ENCODE data around the gene TMED6. TPM values are rescaled to one million over a fixed set of nuclear protein-coding genes. Genes with fewer than 3 reads are reported as not detected.

The TMED6 gene
- total and polyA plus RNA-seq, 2 donors (not counting 1 experiment from before 2014, with no cell fraction given), result 0.08 TPM; not detected in 1

DNA sequence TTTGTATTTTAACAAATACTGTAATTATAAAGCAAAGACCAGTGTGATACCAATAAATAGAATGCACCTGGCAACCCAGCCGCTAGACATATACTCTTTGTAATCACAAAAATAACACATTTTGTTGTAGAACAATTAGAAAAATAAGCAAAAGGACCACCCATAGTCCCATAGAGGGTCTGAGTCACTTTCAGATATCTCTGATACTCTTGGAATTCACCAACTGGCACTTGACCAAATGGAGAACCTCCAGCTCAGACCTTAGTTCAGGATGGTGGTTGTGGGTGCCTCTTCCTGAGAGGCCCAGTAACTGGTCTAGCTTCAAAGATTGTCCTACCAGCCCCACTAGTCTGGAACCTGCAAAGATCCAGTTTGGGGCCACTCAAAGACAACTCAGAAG, 35.0 kb upstream of the TMED6 start:
- no peak for TF ChIP-seq EZH2 (IDR thresholded peaks at IDR 0.05; ENCODE audit: low read length, missing control alignments)
- TF ChIP-seq, protein P1, sequence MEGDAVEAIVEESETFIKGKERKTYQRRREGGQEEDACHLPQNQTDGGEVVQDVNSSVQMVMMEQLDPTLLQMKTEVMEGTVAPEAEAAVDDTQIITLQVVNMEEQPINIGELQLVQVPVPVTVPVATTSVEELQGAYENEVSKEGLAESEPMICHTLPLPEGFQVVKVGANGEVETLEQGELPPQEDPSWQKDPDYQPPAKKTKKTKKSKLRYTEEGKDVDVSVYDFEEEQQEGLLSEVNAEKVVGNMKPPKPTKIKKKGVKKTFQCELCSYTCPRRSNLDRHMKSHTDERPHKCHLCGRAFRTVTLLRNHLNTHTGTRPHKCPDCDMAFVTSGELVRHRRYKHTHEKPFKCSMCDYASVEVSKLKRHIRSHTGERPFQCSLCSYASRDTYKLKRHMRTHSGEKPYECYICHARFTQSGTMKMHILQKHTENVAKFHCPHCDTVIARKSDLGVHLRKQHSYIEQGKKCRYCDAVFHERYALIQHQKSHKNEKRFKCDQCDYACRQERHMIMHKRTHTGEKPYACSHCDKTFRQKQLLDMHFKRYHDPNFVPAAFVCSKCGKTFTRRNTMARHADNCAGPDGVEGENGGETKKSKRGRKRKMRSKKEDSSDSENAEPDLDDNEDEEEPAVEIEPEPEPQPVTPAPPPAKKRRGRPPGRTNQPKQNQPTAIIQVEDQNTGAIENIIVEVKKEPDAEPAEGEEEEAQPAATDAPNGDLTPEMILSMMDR (conservative IDR thresholded peaks at IDR 0.05 in 1 of 2, IDR thresholded peaks at IDR 0.05 in 1 of 2; ENCODE audit: low read depth in 1 of 2, low read length in 2 of 2), result no peak
- no peaks in the 10 kb centered on the region for H3K4me1 ChIP-seq (ENCODE audit: control insufficient read depth, extremely low read depth, insufficient read depth, low read length)
- H3K9ac ChIP-seq (ENCODE audit: insufficient read depth, low read length), result no peak overlapping the region
- H3K36me3 ChIP-seq (ENCODE audit: control insufficient read depth, insufficient read depth, low read length), result peaks cover 2% of the 10 kb centered on the region
- no peaks in the 10 kb centered on the region for H3K27me3 ChIP-seq (ENCODE audit: control insufficient read depth, insufficient read depth, low read length)
- H3K4me3 ChIP-seq (replicated peaks in 1 of 4; ENCODE audit: control extremely low read depth in 1 of 4, insufficient read depth in 1 of 4, low read depth in 3 of 4, low read length in 4 of 4), result peak overlapping the region in 2 of 4 experiments; percentile 63 to 75
- no peak overlapping the region for H3K4me2 ChIP-seq (ENCODE audit: extremely low read depth, insufficient read depth, low read length)
- peak in 1 of 2 donors; percentile 46 for DNase-seq (ENCODE audit: low read depth in 2 of 2)
- no peaks in the 10 kb centered on the region for H3K9me3 ChIP-seq (ENCODE audit: control insufficient read depth, insufficient read depth, low read depth, low read length)
- no peak overlapping the region for H2AFZ ChIP-seq (ENCODE audit: low read length)
- peaks cover 17% of the 10 kb centered on the region for H3K79me2 ChIP-seq (ENCODE audit: control insufficient read depth, insufficient read depth, low read length)
- H3K27ac ChIP-seq (ENCODE audit: insufficient read depth, low read length), result no peak overlapping the region
- H4K20me1 ChIP-seq (ENCODE audit: control insufficient read depth, extremely low read depth, insufficient read depth, low read length), result no peaks in the 10 kb centered on the region

- no peak for TF ChIP-seq EZH2 (IDR thresholded peaks at IDR 0.05; ENCODE audit: low read length, missing control alignments)
- TF ChIP-seq, protein P1 (conservative IDR thresholded peaks at IDR 0.05 in 1 of 2, IDR thresholded peaks at IDR 0.05 in 1 of 2; ENCODE audit: low read depth in 1 of 2, low read length in 2 of 2), result no peak
- peak overlapping the region; percentile 83 for H3K4me2 ChIP-seq (ENCODE audit: extremely low read depth, insufficient read depth, low read length)
- H3K36me3 ChIP-seq (ENCODE audit: control insufficient read depth, insufficient read depth, low read length), result peaks cover 2% of the 10 kb centered on the region
- H3K27ac ChIP-seq (ENCODE audit: insufficient read depth, low read length), result peak overlapping the region; percentile 62
- peaks cover 19% of the 10 kb centered on the region for H3K79me2 ChIP-seq (ENCODE audit: control insufficient read depth, insufficient read depth, low read length)
- no peak for DNase-seq (ENCODE audit: low read depth in 2 of 2)
- H3K9me3 ChIP-seq (ENCODE audit: control insufficient read depth, insufficient read depth, low read depth, low read length), result no peaks in the 10 kb centered on the region
- no peaks in the 10 kb centered on the region for H3K27me3 ChIP-seq (ENCODE audit: control insufficient read depth, insufficient read depth, low read length)
- peak overlapping the region; percentile 78 for H3K9ac ChIP-seq (ENCODE audit: insufficient read depth, low read length)
- no peak overlapping the region for H2AFZ ChIP-seq (ENCODE audit: low read length)
- no peaks in the 10 kb centered on the region for H4K20me1 ChIP-seq (ENCODE audit: control insufficient read depth, extremely low read depth, insufficient read depth, low read length)
- peak overlapping the region; percentile 33 to 98 (median 58) for H3K4me3 ChIP-seq (replicated peaks in 1 of 4; ENCODE audit: control extremely low read depth in 1 of 4, insufficient read depth in 1 of 4, low read depth in 3 of 4, low read length in 4 of 4)
- no peaks in the 10 kb centered on the region for H3K4me1 ChIP-seq (ENCODE audit: control insufficient read depth, extremely low read depth, insufficient read depth, low read length)
Observed at GRCh38 chr16:69384974-69385373, 33.4 kb upstream of the TMED6 start.

DNA sequence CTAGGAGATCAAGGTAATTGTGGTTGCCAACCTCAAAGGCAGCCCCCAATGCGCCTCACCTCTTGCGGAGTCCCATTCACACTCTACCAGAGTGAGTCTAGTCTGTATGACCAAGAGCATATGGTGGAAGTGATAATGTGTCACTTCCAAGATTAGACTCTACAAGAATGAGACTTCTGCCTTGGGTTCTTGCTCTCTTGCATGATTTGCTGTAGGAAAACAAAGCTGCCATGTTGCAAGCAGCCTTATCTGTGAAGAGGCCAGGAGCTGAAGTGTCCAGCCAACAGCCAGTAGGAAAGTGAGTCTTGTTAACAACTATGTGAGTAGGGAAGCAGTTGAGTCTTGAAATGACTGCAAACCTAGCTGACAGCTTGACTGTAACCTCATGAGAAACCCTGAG, 30.8 kb upstream of the TMED6 start:
- Histone ChIP-seq H3K79me2 (ENCODE audit: control insufficient read depth, insufficient read depth, low read length) (peaks cover 19% of the 10 kb centered on the region), H3K4me2 (ENCODE audit: extremely low read depth, insufficient read depth, low read length) (no peak overlapping the region), H3K36me3 (ENCODE audit: control insufficient read depth, insufficient read depth, low read length) (peaks cover 5% of the 10 kb centered on the region), H3K4me3 (replicated peaks in 1 of 4; ENCODE audit: control extremely low read depth in 1 of 4, insufficient read depth in 1 of 4, low read depth in 3 of 4, low read length in 4 of 4) (no peak overlapping the region), H3K27me3 (ENCODE audit: control insufficient read depth, insufficient read depth, low read length) (no peaks in the 10 kb centered on the region), H2AFZ (ENCODE audit: low read length) (no peak overlapping the region), H3K9me3 (ENCODE audit: control insufficient read depth, insufficient read depth, low read depth, low read length) (no peaks in the 10 kb centered on the region), H3K4me1 (ENCODE audit: control insufficient read depth, extremely low read depth, insufficient read depth, low read length) (no peaks in the 10 kb centered on the region), H4K20me1 (ENCODE audit: control insufficient read depth, extremely low read depth, insufficient read depth, low read length) (no peaks in the 10 kb centered on the region), H3K9ac (ENCODE audit: insufficient read depth, low read length) (no peak overlapping the region), H3K27ac (ENCODE audit: insufficient read depth, low read length) (no peak overlapping the region)
- no peak for DNase-seq (ENCODE audit: low read depth in 2 of 2)
- no peak for TF ChIP-seq EZH2 (IDR thresholded peaks at IDR 0.05; ENCODE audit: low read length, missing control alignments)
- TF ChIP-seq, protein P1 (conservative IDR thresholded peaks at IDR 0.05 in 1 of 2, IDR thresholded peaks at IDR 0.05 in 1 of 2; ENCODE audit: low read depth in 1 of 2, low read length in 2 of 2), result no peak

Data from fibroblast of lung (primary cell).